Posterior cingulate gyrus (tissue), 11 donors: ENCODE results near the gene ABHD12B.

Experiments used
- DNase-seq, 10 donors: peaks; one replicate each; pipeline versions ENCODE4 v3.0.0 to v3.0.0-alpha.2; 2020 to 2021; ENCODE audit warnings: mixed read lengths in 3 of 10
- intact Hi-C: fragments of 100-400 bp; cut with DNase I; formaldehyde crosslinking; loops from one replicate; pipeline ENCODE4 v1.15.1; 2023

Gene ABHD12B, protein sequence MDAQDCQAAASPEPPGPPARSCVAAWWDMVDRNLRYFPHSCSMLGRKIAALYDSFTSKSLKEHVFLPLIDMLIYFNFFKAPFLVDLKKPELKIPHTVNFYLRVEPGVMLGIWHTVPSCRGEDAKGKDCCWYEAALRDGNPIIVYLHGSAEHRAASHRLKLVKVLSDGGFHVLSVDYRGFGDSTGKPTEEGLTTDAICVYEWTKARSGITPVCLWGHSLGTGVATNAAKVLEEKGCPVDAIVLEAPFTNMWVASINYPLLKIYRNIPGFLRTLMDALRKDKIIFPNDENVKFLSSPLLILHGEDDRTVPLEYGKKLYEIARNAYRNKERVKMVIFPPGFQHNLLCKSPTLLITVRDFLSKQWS

DNA sequence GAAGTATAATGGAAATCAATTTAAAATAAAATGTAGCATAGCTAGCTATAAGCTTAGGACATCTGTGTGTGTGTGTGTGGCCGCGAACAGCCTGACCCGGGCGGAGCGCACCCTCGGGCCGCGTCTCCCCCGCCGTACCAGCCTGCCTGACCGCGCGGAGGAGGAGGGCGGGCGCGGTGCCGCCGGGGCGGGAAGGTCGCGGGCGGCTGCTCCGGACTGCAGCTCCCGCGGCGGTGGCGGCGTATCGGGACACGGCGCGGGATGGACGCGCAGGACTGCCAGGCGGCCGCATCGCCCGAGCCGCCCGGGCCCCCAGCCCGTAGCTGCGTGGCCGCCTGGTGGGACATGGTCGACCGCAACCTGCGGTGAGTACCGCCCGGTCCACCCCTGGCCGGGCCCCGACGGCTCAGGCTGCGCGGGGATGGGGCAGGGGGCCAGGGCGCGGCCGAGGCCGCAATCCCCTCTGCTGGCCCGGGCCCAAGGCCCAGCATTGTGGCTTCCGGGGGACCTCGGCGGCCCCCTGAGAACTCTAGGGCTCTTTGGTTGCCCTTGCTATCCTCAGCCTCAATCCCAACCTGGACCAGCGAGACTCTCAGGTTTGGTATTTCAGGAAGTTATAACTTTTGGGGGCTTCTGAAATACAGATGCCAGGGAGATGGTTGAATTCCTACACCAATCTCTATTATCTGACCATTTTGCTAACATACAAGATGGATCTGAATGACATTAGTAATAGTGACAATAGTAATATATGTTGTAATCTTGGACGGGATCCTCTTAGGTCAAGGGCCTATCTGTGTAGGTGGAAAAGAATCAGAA, at the start of gene ABHD12B:
TSS of gene ABHD12B (plus strand) at position 140 of the 819 bp plus-strand sequence. CDS start at position 262, 122 bp downstream.
- intact Hi-C loops = no loop called here

DNA sequence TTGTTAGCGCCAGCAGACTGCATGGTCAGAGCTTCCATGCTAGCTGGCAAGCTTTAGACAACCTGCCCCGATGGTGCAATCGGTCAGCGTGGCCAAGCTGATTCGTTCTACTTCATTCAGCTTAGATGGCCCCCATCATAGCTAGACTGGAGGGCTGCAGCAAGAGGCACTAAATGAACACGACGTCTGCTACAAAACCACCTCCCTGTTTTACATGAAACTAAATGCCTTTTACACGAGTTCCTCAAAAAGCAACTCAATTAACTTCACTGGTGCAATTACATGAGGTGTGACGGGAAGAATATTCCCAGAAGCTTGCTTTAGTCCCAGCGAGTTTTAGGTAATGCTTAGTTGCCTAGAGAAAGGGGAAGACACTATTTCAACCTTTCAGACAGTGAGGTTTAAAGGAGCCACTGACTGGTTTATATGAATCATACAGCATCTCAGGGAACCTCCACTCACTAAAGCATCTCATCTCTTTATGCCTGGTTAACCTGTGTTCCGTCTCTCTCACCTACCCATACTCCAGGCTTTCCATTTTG, 49.3 kb upstream of the ABHD12B start:
- intact Hi-C loops = no loop called here
- DNase-seq = no peak

More for the DNA sequence above, at the start of gene ABHD12B:
- peak in 1 of 10 donors; percentile 62 for DNase-seq

- intact Hi-C loops = no loop called here
Measured at GRCh38 chr14:50823051-50823761, 48.6 kb upstream of the ABHD12B start.

GRCh38 chr14:50823762-50824636, 47.9 kb upstream of the ABHD12B start:
- intact Hi-C loops = no loop called here
- no peak for DNase-seq

More at GRCh38 chr14:50823051-50823761, 48.6 kb upstream of the ABHD12B start:
- DNase-seq = no peak

GRCh38 chr14:50825307-50825706, 46.5 kb upstream of the ABHD12B start:
- DNase-seq = no peak
- intact Hi-C loops = no loop called here

GRCh38 chr14:50826681-50827080, 45.2 kb upstream of the ABHD12B start:
- no peak for DNase-seq
- intact Hi-C loops = no loop called here

- intact Hi-C loops = no loop called here
- DNase-seq = no peak
Measured at GRCh38 chr14:50828721-50829488, 42.9 kb upstream of the ABHD12B start.

GRCh38 chr14:50829489-50830043, 42.3 kb upstream of the ABHD12B start:
- peak in 2 of 10 donors; percentile 28 to 61 for DNase-seq
- intact Hi-C loops = loop anchor here (2.0 kb wide), 1 partner anchor 269 kb away; the partner anchor contains the start of gene ATL1

- peak; percentile 41 to 92 (median 50) for DNase-seq
- intact Hi-C loops = loop anchor here (2.0 kb wide), 1 partner anchor 269 kb away; the partner anchor contains the start of gene ATL1
Measured at GRCh38 chr14:50830044-50830931, 41.6 kb upstream of the ABHD12B start.

GRCh38 chr14:50830932-50831725, 40.7 kb upstream of the ABHD12B start, which contains the start of gene NIN:
TSS of gene NIN (minus strand) at chr14:50831162. CDS start at chr14:50822056, 9,106 bp downstream.
- peak; percentile 42 to 95 (median 72) for DNase-seq
- intact Hi-C loops = loop anchor here (2.0 kb wide), 1 partner anchor 270 kb away; the partner anchor contains the start of gene ATL1

DNA sequence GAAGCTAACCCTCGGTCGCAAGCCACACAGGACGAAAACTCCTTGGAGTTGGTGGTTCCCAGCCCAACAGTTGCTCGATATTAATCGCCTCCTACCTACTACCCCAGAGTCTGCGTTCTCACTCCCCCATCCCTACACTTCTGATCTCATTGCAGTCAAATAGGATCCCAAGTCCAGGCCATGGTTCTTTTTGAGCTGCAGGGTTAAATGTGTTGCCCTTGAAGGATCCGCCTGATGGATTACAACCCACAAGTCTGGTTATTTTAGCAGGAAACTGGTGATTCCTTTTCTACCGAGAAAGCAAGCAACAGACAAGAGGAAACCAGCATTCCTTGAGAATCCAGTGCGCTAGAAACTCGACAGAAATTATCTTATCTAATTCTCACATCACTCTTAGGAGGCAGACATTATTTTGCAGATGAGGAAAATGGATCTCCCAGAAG, 40.1 kb upstream of the ABHD12B start:
- DNase-seq = no peak
- intact Hi-C loops = loop anchor here (2.0 kb wide), 1 partner anchor 271 kb away; the partner anchor contains the start of gene ATL1

GRCh38 chr14:50832935-50833630, 38.8 kb upstream of the ABHD12B start:
- intact Hi-C loops = no loop called here
- peak in 2 of 10 donors; percentile 19 to 30 for DNase-seq

- no peak for DNase-seq
- intact Hi-C loops = no loop called here
Measured at GRCh38 chr14:50834802-50835276, 37.0 kb upstream of the ABHD12B start.

DNA sequence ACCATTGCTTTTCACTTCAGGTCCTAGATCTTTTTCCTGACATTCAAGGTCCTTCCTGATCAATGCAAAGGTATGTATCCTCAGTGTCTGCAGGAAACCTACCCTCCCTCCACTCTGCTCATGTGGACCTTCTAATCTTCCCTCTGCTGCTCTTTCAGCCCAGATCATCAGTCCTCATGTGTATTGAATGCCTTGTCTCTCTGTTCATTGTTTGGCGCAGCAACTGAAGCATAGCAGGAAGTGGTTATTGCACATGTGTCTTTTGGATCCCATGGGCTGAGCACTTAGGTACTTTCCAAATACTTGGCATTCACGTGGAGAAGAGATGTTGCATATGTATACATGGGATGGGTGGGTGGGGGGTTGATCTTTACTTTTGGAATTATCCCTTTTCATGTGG, 36.6 kb upstream of the ABHD12B start:
- intact Hi-C loops = no loop called here
- DNase-seq = no peak

DNA sequence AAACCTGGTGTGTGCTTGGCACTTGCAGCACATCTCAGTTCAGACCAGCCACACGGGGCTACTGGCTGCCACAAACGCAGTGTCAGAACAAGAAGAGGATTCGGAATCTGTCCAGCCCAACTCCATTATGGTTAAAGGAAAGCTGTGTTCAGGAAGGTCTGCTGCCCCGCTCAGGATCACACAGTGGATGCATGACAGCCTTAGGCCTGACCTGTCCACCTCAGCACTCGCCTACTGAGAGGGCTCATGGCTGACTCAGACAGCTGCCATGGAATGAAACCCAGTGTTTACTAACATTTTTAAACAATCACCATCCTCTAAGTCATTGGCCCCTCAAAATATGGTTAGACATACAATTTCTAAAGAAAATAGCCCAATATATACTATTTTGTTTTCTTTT, 35.3 kb upstream of the ABHD12B start:
- no peak for DNase-seq
- intact Hi-C loops = no loop called here
